HUES48 (cell line): ENCODE measurements around the gene ZCCHC3.
"Not testable (repeated sequence)": the region's sequence is repeated elsewhere in the genome, so short reads cannot be mapped to it uniquely, and the experiment has no call there.

Experiments
- H3K27ac ChIP-seq: one replicate; pipeline ENCODE4 v1.7.0; 2013; ENCODE audit warnings: low read depth, low read length, inconsistent platforms
- H3K27me3 ChIP-seq: 2 replicates; pipeline ENCODE4 v1.6.1; 2013; ENCODE audit warnings: mild to moderate bottlenecking, low read length; ENCODE audit not compliant: control insufficient read depth, insufficient read depth
- H3K36me3 ChIP-seq: 2 replicates; pipeline ENCODE4 v1.6.1; 2013; ENCODE audit warnings: low read length; ENCODE audit not compliant: control insufficient read depth, insufficient read depth
- H3K4me1 ChIP-seq: 2 replicates; pipeline ENCODE4 v1.6.1; 2013; ENCODE audit warnings: mild to moderate bottlenecking, low read length; ENCODE audit not compliant: control insufficient read depth, insufficient read depth
- H3K4me3 ChIP-seq: 2 replicates; pipeline ENCODE4 v1.5.1; 2013; ENCODE audit warnings: mild to moderate bottlenecking, low read depth, low read length
- H3K9ac ChIP-seq: 2 replicates; pipeline ENCODE4 v1.6.1; 2013; ENCODE audit warnings: mild to moderate bottlenecking, low read depth, low read length, moderate library complexity
- H3K9me3 ChIP-seq: 2 replicates; pipeline ENCODE4 v1.6.1; 2013; ENCODE audit warnings: low read length; ENCODE audit not compliant: control insufficient read depth, insufficient read depth

The ZCCHC3 gene

DNA sequence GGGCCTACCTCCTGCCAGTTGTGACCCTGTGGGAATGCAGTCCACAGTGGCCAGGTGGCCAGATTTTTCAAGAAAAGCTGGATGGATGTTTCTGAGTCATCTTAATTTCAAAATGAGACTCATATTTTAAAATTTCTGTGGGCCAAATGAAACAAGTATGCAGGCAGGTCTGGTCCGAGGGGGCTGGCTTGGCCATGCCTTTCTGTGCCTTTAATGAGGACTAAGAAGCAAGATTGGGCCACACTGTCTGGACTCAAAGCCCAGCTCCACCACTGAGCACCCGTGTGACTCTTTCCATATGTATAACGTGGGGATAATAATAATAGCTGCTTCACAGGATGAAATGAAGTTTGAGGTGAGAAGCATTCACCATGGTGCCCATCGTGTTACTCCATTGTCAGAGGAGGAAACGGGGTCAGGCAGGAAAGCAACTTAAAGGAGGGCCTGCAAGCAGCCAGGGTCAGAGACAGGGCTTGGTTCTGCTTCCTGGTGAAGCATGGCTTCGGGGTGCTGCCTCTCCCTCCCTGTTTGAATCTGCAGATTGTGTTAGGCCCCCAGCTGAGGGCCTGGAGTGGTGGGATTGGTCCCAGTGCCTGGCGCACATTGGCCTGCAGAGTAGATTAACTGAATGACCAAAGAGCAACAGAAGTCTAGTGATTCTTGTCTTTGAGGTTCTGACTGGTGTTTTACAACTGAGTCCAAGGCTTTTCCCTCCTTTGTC is 31.8 kb downstream of the ZCCHC3 start:
- Histone ChIP-seq H3K4me3 (no peak overlapping the region), H3K9ac (no peak overlapping the region), H3K4me1 (peaks cover 21% of the 10 kb centered on the region), H3K27ac (no peak overlapping the region), H3K27me3 (peaks cover 8% of the 10 kb centered on the region; the same call in 1 of the 2 replicates), H3K9me3 (no peaks in the 10 kb centered on the region), H3K36me3 (peaks cover 7% of the 10 kb centered on the region; the same call in 1 of the 2 replicates)

GRCh38 chr20:329851-330232 is 32.5 kb downstream of the ZCCHC3 start:
- H3K27ac ChIP-seq: no peak overlapping the region

DNA sequence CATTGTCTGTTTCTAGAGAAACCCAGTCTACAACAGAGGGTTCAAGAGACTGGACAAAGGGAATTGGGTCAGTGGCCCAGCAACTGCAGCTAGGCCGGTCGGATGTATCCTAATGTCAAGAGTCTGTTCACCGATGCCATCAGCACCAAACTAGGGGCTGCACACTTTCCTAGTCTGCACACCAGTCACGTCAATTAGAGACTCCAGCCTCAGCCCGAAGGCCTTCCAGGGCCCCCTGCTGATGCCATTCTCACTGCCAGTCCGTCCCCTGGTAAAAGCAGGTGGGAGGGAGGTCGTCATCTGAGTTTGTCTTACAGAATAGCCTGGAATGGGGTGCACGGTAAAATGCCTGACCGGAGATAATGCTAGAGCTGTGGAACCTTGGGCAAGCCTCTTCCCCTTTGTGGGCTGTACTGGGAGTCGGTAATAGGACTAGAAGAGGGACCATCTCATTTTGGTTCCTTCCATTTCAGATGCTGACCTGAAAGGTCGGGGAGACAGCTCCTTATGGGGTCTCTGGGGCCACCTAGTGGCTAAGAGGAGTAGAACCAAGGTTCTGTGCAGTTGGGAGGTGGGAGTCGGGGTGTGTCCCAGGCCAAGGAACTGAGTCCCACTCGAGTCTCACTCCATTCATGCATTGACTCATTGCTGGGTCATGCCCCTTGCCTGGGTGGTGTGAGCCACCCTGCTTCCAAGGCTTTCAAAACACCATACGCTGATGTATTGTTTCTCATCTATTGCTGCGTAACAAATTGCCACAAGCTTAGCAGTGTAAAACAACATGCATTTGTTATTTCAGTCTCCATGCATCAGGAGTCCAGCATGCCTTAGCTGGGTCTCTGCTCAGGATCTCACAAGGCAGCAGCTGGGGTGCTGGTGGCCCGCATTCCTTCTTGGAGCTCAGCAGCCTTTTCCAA is 33.1 kb downstream of the ZCCHC3 start:
- Histone ChIP-seq H3K4me3 (no peak overlapping the region), H3K27ac (no peak overlapping the region), H3K9ac (no peak overlapping the region), H3K9me3 (no peaks in the 10 kb centered on the region), H3K36me3 (peaks cover 7% of the 10 kb centered on the region; the same call in 1 of the 2 replicates), H3K27me3 (peaks cover 8% of the 10 kb centered on the region; the same call in 1 of the 2 replicates), H3K4me1 (peaks cover 21% of the 10 kb centered on the region)

More at GRCh38 chr20:329851-330232, 32.5 kb downstream of the ZCCHC3 start:
- H3K9me3 ChIP-seq: no peaks in the 10 kb centered on the region
- no peak overlapping the region for H3K9ac ChIP-seq
- H3K27me3 ChIP-seq: peaks cover 8% of the 10 kb centered on the region; the same call in 1 of the 2 replicates
- H3K36me3 ChIP-seq: peaks cover 7% of the 10 kb centered on the region; the same call in 1 of the 2 replicates
- no peak overlapping the region for H3K4me3 ChIP-seq
- peaks cover 21% of the 10 kb centered on the region for H3K4me1 ChIP-seq

- no peak overlapping the region for H3K9ac ChIP-seq
- H3K27ac ChIP-seq: no peak overlapping the region
- H3K9me3 ChIP-seq: no peaks in the 10 kb centered on the region
These were observed 37.2 kb downstream of the ZCCHC3 start for GRCh38 chr20:334578-334977.

GRCh38 chr20:336040-336439 is 38.7 kb downstream of the ZCCHC3 start:
- not testable (repeated sequence) for H3K9ac ChIP-seq, H3K4me1 ChIP-seq, H3K36me3 ChIP-seq, H3K27ac ChIP-seq, H3K9me3 ChIP-seq, H3K4me3 ChIP-seq
- peaks cover 18% of the 10 kb centered on the region; the same call in 1 of the 2 replicates for H3K27me3 ChIP-seq

More at GRCh38 chr20:334578-334977, 37.2 kb downstream of the ZCCHC3 start:
- Histone ChIP-seq H3K36me3 (no peaks in the 10 kb centered on the region), H3K27me3 (peaks cover 17% of the 10 kb centered on the region; the same call in 1 of the 2 replicates), H3K4me1 (peaks cover 13% of the 10 kb centered on the region), H3K4me3 (no peak overlapping the region)

GRCh38 chr20:341682-342081 is 44.3 kb downstream of the ZCCHC3 start:
- H3K4me3 ChIP-seq: no peak overlapping the region
- H3K9me3 ChIP-seq: no peaks in the 10 kb centered on the region
- H3K27me3 ChIP-seq: peaks cover 12% of the 10 kb centered on the region; the same call in 1 of the 2 replicates
- H3K27ac ChIP-seq: no peak overlapping the region
- no peak overlapping the region for H3K9ac ChIP-seq
- H3K36me3 ChIP-seq: no peaks in the 10 kb centered on the region
- peaks cover 5% of the 10 kb centered on the region for H3K4me1 ChIP-seq

GRCh38 chr20:343107-343506 is 45.7 kb downstream of the ZCCHC3 start:
- Histone ChIP-seq H3K36me3 (no peaks in the 10 kb centered on the region), H3K4me1 (peaks cover 5% of the 10 kb centered on the region), H3K27ac (no peak overlapping the region), H3K4me3 (no peak overlapping the region), H3K9me3 (no peaks in the 10 kb centered on the region), H3K27me3 (peaks cover 9% of the 10 kb centered on the region; the same call in 1 of the 2 replicates), H3K9ac (no peak overlapping the region)

DNA sequence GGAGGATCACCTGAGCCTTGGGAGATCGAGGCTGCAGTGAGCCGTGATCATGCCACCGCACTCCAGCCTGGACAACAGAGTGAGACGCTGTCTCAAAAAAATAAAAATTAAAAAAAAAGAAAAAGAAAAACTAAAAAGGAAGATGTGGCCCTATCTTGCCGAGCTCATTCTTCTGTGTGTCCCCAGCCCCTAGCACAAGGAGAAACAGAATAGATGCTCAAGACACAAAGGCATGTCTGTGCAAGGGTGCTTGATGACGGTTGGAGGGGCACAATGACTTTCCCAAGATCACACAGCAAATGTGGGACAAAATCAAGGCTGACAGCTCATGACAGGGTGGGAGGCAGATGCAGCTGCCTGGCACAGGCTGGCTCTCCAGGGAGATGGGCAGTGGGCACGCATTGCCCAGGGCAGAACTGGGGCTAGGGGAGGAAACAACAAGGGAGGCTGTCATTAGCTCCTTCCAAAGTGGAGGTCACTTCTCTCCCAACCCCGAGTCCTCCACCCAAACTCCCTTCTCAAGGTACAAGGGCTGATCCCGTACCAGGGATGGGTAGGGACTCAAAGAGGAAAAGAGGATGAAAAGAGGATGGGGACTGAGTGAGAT is 48.8 kb downstream of the ZCCHC3 start:
- H3K4me3 ChIP-seq: peak overlapping the region; percentile 83
- H3K36me3 ChIP-seq: peaks cover 8% of the 10 kb centered on the region; the same call in 1 of the 2 replicates
- no peaks in the 10 kb centered on the region for H3K9me3 ChIP-seq
- H3K9ac ChIP-seq: no peak overlapping the region
- H3K27me3 ChIP-seq: peaks cover 1% of the 10 kb centered on the region; the same call in 1 of the 2 replicates
- H3K4me1 ChIP-seq: peaks cover 12% of the 10 kb centered on the region
- no peak overlapping the region for H3K27ac ChIP-seq

- Histone ChIP-seq H3K4me1 (peaks cover 12% of the 10 kb centered on the region), H3K9ac (peak within 1 kb of the TSS; percentile 81), H3K9me3 (no peaks in the 10 kb centered on the region), H3K27ac (peak within 1 kb of the TSS; percentile 98), H3K4me3 (peak within 1 kb of the TSS; percentile 83), H3K27me3 (no peaks in the 10 kb centered on the region; the same call in 1 of the 2 replicates), H3K36me3 (peaks cover 8% of the 10 kb centered on the region; the same call in 1 of the 2 replicates)
These were observed 49.4 kb downstream of the ZCCHC3 start, which contains the start of gene NRSN2 for GRCh38 chr20:346640-347316. TSS of gene NRSN2 (plus strand) at chr20:347111. CDS start at chr20:349644, 2,533 bp downstream.

DNA sequence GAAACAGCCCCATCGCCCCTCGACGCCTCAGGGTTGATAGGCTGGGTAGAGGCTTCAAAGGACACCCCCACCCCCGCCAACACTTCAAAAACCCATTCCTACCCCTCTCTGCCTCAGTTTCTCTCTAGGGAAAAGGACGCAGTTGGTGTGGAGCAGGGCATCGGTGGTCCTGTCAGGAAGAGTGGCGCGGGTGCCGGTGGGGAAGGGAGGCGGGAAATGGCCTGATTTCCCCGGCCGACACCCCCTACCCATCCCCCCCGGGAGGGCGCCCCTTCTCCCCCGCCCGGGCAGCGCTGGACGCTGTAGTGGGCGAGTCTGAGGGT is 49.9 kb downstream of the ZCCHC3 start:
- H3K27ac ChIP-seq: peak overlapping the region; percentile 98
- no peaks in the 10 kb centered on the region; the same call in 1 of the 2 replicates for H3K27me3 ChIP-seq
- peak overlapping the region; percentile 83 for H3K4me3 ChIP-seq
- H3K36me3 ChIP-seq: peaks cover 8% of the 10 kb centered on the region; the same call in 1 of the 2 replicates
- no peaks in the 10 kb centered on the region for H3K9me3 ChIP-seq
- H3K9ac ChIP-seq: no peak overlapping the region
- H3K4me1 ChIP-seq: peaks cover 12% of the 10 kb centered on the region
